ENCODE results near the gene CTU1. TPM values are rescaled to one million over a fixed set of nuclear protein-coding genes. Genes with fewer than 3 reads are reported as not detected.

Gene CTU1
- total RNA-seq, 4 donors from 2014 or later: 7.1 to 14.2 (median 9.5) TPM

DNA sequence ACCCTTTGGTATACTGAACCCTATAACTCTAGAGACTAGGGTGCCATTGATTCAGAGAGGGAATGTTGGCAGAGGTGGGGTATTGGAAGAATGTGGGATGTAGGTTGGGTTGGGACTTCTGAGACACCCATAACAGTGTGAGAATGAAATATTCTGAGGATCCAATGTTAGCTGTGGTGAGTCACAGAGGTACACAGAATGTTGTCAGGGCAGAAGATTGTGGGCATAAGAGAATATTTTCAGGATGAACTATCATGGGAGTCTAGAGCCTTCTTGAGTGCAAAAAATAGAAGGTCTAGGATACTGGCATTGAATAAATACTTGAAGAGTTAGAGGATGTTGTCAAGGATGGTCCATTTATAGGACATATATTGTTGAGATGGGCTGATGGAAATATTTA, 52.3 kb downstream of the CTU1 start:
- TF ChIP-seq, protein P1, sequence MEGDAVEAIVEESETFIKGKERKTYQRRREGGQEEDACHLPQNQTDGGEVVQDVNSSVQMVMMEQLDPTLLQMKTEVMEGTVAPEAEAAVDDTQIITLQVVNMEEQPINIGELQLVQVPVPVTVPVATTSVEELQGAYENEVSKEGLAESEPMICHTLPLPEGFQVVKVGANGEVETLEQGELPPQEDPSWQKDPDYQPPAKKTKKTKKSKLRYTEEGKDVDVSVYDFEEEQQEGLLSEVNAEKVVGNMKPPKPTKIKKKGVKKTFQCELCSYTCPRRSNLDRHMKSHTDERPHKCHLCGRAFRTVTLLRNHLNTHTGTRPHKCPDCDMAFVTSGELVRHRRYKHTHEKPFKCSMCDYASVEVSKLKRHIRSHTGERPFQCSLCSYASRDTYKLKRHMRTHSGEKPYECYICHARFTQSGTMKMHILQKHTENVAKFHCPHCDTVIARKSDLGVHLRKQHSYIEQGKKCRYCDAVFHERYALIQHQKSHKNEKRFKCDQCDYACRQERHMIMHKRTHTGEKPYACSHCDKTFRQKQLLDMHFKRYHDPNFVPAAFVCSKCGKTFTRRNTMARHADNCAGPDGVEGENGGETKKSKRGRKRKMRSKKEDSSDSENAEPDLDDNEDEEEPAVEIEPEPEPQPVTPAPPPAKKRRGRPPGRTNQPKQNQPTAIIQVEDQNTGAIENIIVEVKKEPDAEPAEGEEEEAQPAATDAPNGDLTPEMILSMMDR (IDR thresholded peaks at IDR 0.05): no peak
- no peak for DNase-seq (ENCODE audit: low spot score)
- no peak for ATAC-seq (ENCODE audit: low FRiP score)

Other genes starting within 250 kb of the CTU1 start
- not detected for gene KLK2, start 235.0 kb downstream of the CTU1 start, total RNA-seq
- not detected for gene KLK4, start 197.0 kb downstream of the CTU1 start, total RNA-seq
- 10 to 100 TPM in 1 of 4 donors, 1 to 10 TPM in 2, not detected in 1; 3.3 to 12.2 (median 9.7) TPM for gene KLK5, start 155.4 kb downstream of the CTU1 start, total RNA-seq
- gene KLK6, start 138.8 kb downstream of the CTU1 start, total RNA-seq: not detected
- gene KLK7, start 124.5 kb downstream of the CTU1 start, total RNA-seq: 10 to 100 TPM in 2 of 4 donors, 1 to 10 TPM in 1, not detected in 1; 3.6 to 61.7 (median 16.6) TPM
- gene KLK8, start 106.8 kb downstream of the CTU1 start, total RNA-seq: 10 to 100 TPM in 1 of 4 donors, 1 to 10 TPM in 2, not detected in 1; 2.8 to 15.0 (median 3.4) TPM
- 10 to 100 TPM in 1 of 4 donors, 1 to 10 TPM in 2, not detected in 1; 1.6 to 14.2 (median 9.8) TPM for gene KLK10, start 88.7 kb downstream of the CTU1 start, total RNA-seq
- gene KLK11, start 81.8 kb downstream of the CTU1 start, total RNA-seq: 100 to 1,000 TPM in 1 of 4 donors, 10 to 100 TPM in 2, not detected in 1; 21.6 to 116 (median 34.0) TPM
- gene KLK12, start 73.4 kb downstream of the CTU1 start, total RNA-seq: not detected
- gene KLK13, start 43.3 kb downstream of the CTU1 start, total RNA-seq: not detected
- gene KLK14, start 25.5 kb downstream of the CTU1 start, total RNA-seq: not detected
- 10 to 100 TPM in 3 of 4 donors, 1 to 10 TPM in 1; 3.5 to 25.0 (median 20.4) TPM for gene SIGLEC9, start 16.5 kb upstream of the CTU1 start, total RNA-seq
- 10 to 100 TPM in 1 of 4 donors, 1 to 10 TPM in 3; 1.9 to 10.7 (median 6.3) TPM for gene SIGLEC7, start 33.9 kb upstream of the CTU1 start, total RNA-seq
- gene CD33, start 116.7 kb upstream of the CTU1 start, total RNA-seq: 10 to 100 TPM in 3 of 4 donors, 1 to 10 TPM in 1; 7.1 to 22.3 (median 18.0) TPM
- gene SIGLECL1, start 142.7 kb upstream of the CTU1 start, total RNA-seq: not detected
- gene IGLON5, start 203.2 kb upstream of the CTU1 start, total RNA-seq: 1 to 10 TPM in 3 of 4 donors, not detected in 1; 1.4 to 2.9 (median 1.7) TPM
- 1 to 10 TPM in 2 of 4 donors, under 1 TPM in 2; 0.47 to 1.0 (median 0.98) TPM for gene VSIG10L, start 233.7 kb upstream of the CTU1 start, total RNA-seq

All from omental fat pad (tissue), 4 donors.